Thymus (tissue), 11 donors: Measurements from ENCODE around the gene LRCH3. TPM values are rescaled to one million over a fixed set of nuclear protein-coding genes. Genes with fewer than 3 reads are reported as not detected.

Source experiments
- DNase-seq, 9 donors: peaks; one replicate each; pipeline ENCODE4 v3.0.0-alpha.2; 2013; ENCODE audit warnings: low spot score in 9 of 9, low read depth in 6 of 9, missing footprints in 1 of 9
- H3K27ac ChIP-seq, 2 donors: one replicate each; pipeline ENCODE4 v1.5.1; 2013; ENCODE audit warnings: control low read depth in 1 of 2, low read depth in 1 of 2, low read length in 1 of 2, mild to moderate bottlenecking in 1 of 2, moderate library complexity in 1 of 2
- H3K27me3 ChIP-seq, 2 donors: one replicate each; pipeline ENCODE4 v1.5.1; 2013; ENCODE audit warnings: low read length in 1 of 2; ENCODE audit not compliant: control insufficient read depth in 2 of 2, insufficient read depth in 1 of 2
- H3K36me3 ChIP-seq, 2 donors: one replicate each; pipeline ENCODE4 v1.5.1; 2013; ENCODE audit warnings: low read length in 1 of 2, mild to moderate bottlenecking in 1 of 2, moderate library complexity in 1 of 2; ENCODE audit not compliant: control insufficient read depth in 2 of 2, insufficient read depth in 2 of 2
- H3K4me1 ChIP-seq, 2 donors: one replicate each; pipeline ENCODE4 v1.5.1; 2013; ENCODE audit warnings: low read length in 2 of 2; ENCODE audit not compliant: control insufficient read depth in 2 of 2, insufficient read depth in 2 of 2
- H3K4me3 ChIP-seq, 2 donors: one replicate each; pipeline ENCODE4 v1.5.1; 2013; ENCODE audit warnings: low read length in 2 of 2, control low read depth in 1 of 2, mild to moderate bottlenecking in 1 of 2
- H3K9me3 ChIP-seq, 2 donors: one replicate each; pipeline ENCODE4 v1.5.1; 2013; ENCODE audit warnings: low read length in 1 of 2, mild to moderate bottlenecking in 1 of 2; ENCODE audit not compliant: control insufficient read depth in 2 of 2, insufficient read depth in 1 of 2
- WGBS: extraction: QIAGEN DNeasy Blood & Tissue Kit; methylation state at CpG from one replicate; pipeline ENCODE4 v1.1.7; 2013; 5-methylcytosine and 5-hydroxymethylcytosine counted together
- polyA plus RNA-seq: library from polyadenylated mRNA; stranded (reverse); fragments of 200-250 nt; gene quantifications from one replicate; pipeline ENCODE4 v1.2.3, GENCODE V29; 2013
- total RNA-seq: library from RNA; stranded (reverse); fragments of 120-200 nt; gene quantifications from one replicate; pipeline ENCODE4 v1.2.4, GENCODE V29; 2013
- donor health status: healthy.

LRCH3 gene
- total and polyA plus RNA-seq, 2 donors, result 25.4 to 76.6 TPM

GRCh38 chr3:197814372-197814771 lies 23.3 kb downstream of the LRCH3 start:
- H3K27ac ChIP-seq, result no peak overlapping the region
- 98% methylated on average over 4 of the region's 4 CpGs for WGBS
- H3K4me3 ChIP-seq, result no peak overlapping the region
- H3K9me3 ChIP-seq, result no peaks in the 10 kb centered on the region
- H3K27me3 ChIP-seq, result no peaks in the 10 kb centered on the region
- no peak for DNase-seq
- no peaks in the 10 kb centered on the region for H3K4me1 ChIP-seq
- no peaks in the 10 kb centered on the region for H3K36me3 ChIP-seq

GRCh38 chr3:197820550-197821335 lies 29.7 kb downstream of the LRCH3 start:
- Histone ChIP-seq H3K4me1 (no peaks in the 10 kb centered on the region), H3K4me3 (no peak overlapping the region), H3K27me3 (no peaks in the 10 kb centered on the region), H3K9me3 (no peaks in the 10 kb centered on the region), H3K27ac (no peak overlapping the region), H3K36me3 (peaks cover 16 to 24% of the 10 kb centered on the region in 2 donors)
- no peak for DNase-seq
- 93% methylated on average over 8 of the region's 8 CpGs for WGBS

GRCh38 chr3:197829397-197830045 lies 38.5 kb downstream of the LRCH3 start:
- 97% methylated on average over 3 of the region's 3 CpGs for WGBS
- Histone ChIP-seq H3K27me3 (no peaks in the 10 kb centered on the region), H3K27ac (no peak overlapping the region), H3K9me3 (no peaks in the 10 kb centered on the region), H3K36me3 (peaks cover 25 to 46% of the 10 kb centered on the region in 2 donors), H3K4me3 (no peak overlapping the region), H3K4me1 (no peaks in the 10 kb centered on the region)
- no peak for DNase-seq

- Histone ChIP-seq H3K4me1 (no peaks in the 10 kb centered on the region), H3K4me3 (no peak overlapping the region), H3K9me3 (no peaks in the 10 kb centered on the region), H3K36me3 (peaks cover 30 to 48% of the 10 kb centered on the region in 2 donors), H3K27ac (no peak overlapping the region), H3K27me3 (no peaks in the 10 kb centered on the region)
- WGBS, result 90% methylated on average over 6 of the region's 6 CpGs
- DNase-seq, result no peak
These were observed 39.4 kb downstream of the LRCH3 start for GRCh38 chr3:197830308-197830966.

- Histone ChIP-seq H3K4me3 (no peak overlapping the region), H3K27me3 (no peaks in the 10 kb centered on the region), H3K4me1 (no peaks in the 10 kb centered on the region), H3K36me3 (peaks cover 32 to 50% of the 10 kb centered on the region in 2 donors), H3K27ac (no peak overlapping the region), H3K9me3 (no peaks in the 10 kb centered on the region)
- WGBS, result 98% methylated on average over 8 of the region's 8 CpGs
- DNase-seq, result no peak
These were observed 39.9 kb downstream of the LRCH3 start for GRCh38 chr3:197830967-197831313.

GRCh38 chr3:197833930-197834715 lies 43.1 kb downstream of the LRCH3 start:
- no peaks in the 10 kb centered on the region for H3K27me3 ChIP-seq
- H3K4me3 ChIP-seq, result no peak overlapping the region
- H3K36me3 ChIP-seq, result peaks cover 36 to 55% of the 10 kb centered on the region in 2 donors
- H3K27ac ChIP-seq, result no peak overlapping the region
- WGBS, result 96% methylated on average over 8 of the region's 8 CpGs
- no peaks in the 10 kb centered on the region for H3K4me1 ChIP-seq
- no peaks in the 10 kb centered on the region for H3K9me3 ChIP-seq
- DNase-seq, result no peak

- Histone ChIP-seq H3K4me3 (no peak overlapping the region), H3K27me3 (no peaks in the 10 kb centered on the region), H3K9me3 (no peaks in the 10 kb centered on the region), H3K36me3 (peaks cover 42 to 60% of the 10 kb centered on the region in 2 donors), H3K27ac (no peak overlapping the region), H3K4me1 (no peaks in the 10 kb centered on the region)
- no peak for DNase-seq
- WGBS, result 98% methylated on average over 5 of the region's 5 CpGs
These were observed 44.5 kb downstream of the LRCH3 start for GRCh38 chr3:197835509-197835908.

GRCh38 chr3:197836244-197836643 lies 45.2 kb downstream of the LRCH3 start:
- Histone ChIP-seq H3K4me3 (no peak overlapping the region), H3K9me3 (no peaks in the 10 kb centered on the region), H3K27me3 (no peaks in the 10 kb centered on the region), H3K4me1 (no peaks in the 10 kb centered on the region), H3K27ac (no peak overlapping the region), H3K36me3 (peaks cover 43 to 61% of the 10 kb centered on the region in 2 donors)
- no peak for DNase-seq
